Measurements from ENCODE around the gene C9orf153.

GRCh38 chr9:86241216-86241615 is 18.2 kb downstream of the C9orf153 start:
- TF ChIP-seq, protein P1, sequence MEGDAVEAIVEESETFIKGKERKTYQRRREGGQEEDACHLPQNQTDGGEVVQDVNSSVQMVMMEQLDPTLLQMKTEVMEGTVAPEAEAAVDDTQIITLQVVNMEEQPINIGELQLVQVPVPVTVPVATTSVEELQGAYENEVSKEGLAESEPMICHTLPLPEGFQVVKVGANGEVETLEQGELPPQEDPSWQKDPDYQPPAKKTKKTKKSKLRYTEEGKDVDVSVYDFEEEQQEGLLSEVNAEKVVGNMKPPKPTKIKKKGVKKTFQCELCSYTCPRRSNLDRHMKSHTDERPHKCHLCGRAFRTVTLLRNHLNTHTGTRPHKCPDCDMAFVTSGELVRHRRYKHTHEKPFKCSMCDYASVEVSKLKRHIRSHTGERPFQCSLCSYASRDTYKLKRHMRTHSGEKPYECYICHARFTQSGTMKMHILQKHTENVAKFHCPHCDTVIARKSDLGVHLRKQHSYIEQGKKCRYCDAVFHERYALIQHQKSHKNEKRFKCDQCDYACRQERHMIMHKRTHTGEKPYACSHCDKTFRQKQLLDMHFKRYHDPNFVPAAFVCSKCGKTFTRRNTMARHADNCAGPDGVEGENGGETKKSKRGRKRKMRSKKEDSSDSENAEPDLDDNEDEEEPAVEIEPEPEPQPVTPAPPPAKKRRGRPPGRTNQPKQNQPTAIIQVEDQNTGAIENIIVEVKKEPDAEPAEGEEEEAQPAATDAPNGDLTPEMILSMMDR (IDR thresholded peaks at IDR 0.05; ENCODE audit: insufficient read depth, low read length, poor library complexity, severe bottlenecking), result no peak
- TF ChIP-seq EZH2phosphoT487 (conservative IDR thresholded peaks at IDR 0.05; ENCODE audit: low read length), result no peak
